WI38 (cell line): ENCODE measurements around the gene OR14C36.

ENCODE experiments used
- H3K4me3 ChIP-seq: 2 replicates; pipeline ENCODE4 v1.5.1; 2011; ENCODE audit warnings: low read depth, mild to moderate bottlenecking, control low read depth, low read length
- TF ChIP-seq, protein P1 (sequence below): IDR thresholded peaks from 2 replicates; pipeline ENCODE4 v1.5.1; 2012; ENCODE audit warnings: low read depth, mild to moderate bottlenecking, control low read depth, low read length

OR14C36 gene

DNA sequence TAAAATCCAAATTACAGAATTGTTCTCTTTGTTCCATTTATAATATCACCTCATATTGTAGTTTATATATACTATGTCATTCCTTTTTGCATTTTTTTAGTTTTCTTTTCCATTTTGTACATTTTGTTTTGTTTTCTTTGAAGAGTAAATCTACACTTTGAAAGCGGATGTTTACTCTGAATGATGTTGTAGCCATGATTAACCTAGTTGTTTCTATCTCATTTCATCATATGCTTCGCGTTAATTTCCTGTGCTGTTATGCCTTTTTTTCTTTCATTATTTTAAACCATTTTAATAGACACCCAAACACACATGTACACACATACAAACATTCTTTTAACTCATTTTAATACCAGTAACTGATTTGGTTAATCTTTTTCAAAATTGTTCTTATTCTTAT is 32.3 kb downstream of the OR14C36 start:
- no peak overlapping the region for H3K4me3 ChIP-seq
- TF ChIP-seq, protein P1, sequence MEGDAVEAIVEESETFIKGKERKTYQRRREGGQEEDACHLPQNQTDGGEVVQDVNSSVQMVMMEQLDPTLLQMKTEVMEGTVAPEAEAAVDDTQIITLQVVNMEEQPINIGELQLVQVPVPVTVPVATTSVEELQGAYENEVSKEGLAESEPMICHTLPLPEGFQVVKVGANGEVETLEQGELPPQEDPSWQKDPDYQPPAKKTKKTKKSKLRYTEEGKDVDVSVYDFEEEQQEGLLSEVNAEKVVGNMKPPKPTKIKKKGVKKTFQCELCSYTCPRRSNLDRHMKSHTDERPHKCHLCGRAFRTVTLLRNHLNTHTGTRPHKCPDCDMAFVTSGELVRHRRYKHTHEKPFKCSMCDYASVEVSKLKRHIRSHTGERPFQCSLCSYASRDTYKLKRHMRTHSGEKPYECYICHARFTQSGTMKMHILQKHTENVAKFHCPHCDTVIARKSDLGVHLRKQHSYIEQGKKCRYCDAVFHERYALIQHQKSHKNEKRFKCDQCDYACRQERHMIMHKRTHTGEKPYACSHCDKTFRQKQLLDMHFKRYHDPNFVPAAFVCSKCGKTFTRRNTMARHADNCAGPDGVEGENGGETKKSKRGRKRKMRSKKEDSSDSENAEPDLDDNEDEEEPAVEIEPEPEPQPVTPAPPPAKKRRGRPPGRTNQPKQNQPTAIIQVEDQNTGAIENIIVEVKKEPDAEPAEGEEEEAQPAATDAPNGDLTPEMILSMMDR = no peak

DNA sequence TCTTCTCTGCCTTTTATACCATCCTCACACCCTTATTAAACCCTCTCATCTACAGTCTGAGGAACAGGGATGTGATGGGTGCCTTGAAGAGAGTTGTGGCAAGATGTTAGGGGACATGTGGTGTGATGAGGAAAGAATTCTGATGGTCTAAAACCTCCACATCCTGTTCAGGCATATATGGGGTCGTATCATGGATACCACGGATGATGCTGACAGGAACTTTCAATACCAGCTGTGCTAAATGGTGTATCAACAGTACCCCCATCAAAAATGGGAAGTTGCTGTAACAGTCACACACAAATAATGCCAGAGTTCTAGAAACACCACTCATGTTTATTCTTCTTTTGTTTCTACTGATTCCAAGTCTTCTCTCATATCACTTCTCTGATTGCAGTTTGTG is 39.9 kb downstream of the OR14C36 start:
- no peak overlapping the region for H3K4me3 ChIP-seq
- TF ChIP-seq, protein P1 = no peak

GRCh38 chr1:248393050-248393449 is 44.5 kb downstream of the OR14C36 start:
- no peak overlapping the region for H3K4me3 ChIP-seq
- TF ChIP-seq, protein P1 = no peak
